Activated naive CD4-positive, alpha-beta T cell treated with anti-CD3 and anti-CD28 coated beads for 36 hours (primary cell): ENCODE results near the gene TP53BP2. TPM values are rescaled to one million over a fixed set of nuclear protein-coding genes. Genes with fewer than 3 reads are reported as not detected.
"Not testable (repeated sequence)": the region's sequence is repeated elsewhere in the genome, so short reads cannot be mapped to it uniquely, and the experiment has no call there.

Experiments
- CTCF ChIA-PET: fragments of 350-600 bp; sonication (Branson Sonifier 250); formaldehyde crosslinking; loops from one replicate; lab custom pipeline; 2021; ENCODE audit warnings: antibody characterized with exemption; lab: Charles Lee
- DNase-seq: peaks from one replicate; pipeline ENCODE4 v3.0.0-alpha.2; 2020
- H3K27ac Mint-ChIP-seq: one replicate; pipeline ENCODE4 v1.8.0; 2021; ENCODE audit warnings: mild to moderate bottlenecking, mixed read lengths
- H3K27me3 Mint-ChIP-seq: one replicate; pipeline ENCODE4 v1.8.0; 2021; ENCODE audit warnings: low read depth, mixed read lengths
- H3K36me3 Mint-ChIP-seq: one replicate; pipeline ENCODE4 v1.8.0; 2021; ENCODE audit warnings: low read depth, mixed read lengths
- H3K4me1 Mint-ChIP-seq: one replicate; pipeline ENCODE4 v1.8.0; 2021; ENCODE audit warnings: low read depth, mixed read lengths
- H3K4me3 Mint-ChIP-seq: one replicate; pipeline ENCODE4 v1.8.0; 2021; ENCODE audit warnings: mild to moderate bottlenecking, moderate library complexity, mixed read lengths
- H3K9me3 Mint-ChIP-seq: one replicate; pipeline ENCODE4 v1.8.0; 2021; ENCODE audit warnings: mixed read lengths
- intact Hi-C: fragments of 100-400 bp; cut with micrococcal nuclease; formaldehyde crosslinking; loops from one replicate; pipeline ENCODE4 v1.15.1; 2023
- total RNA-seq, 2 experiments: library from RNA; stranded (reverse); gene quantifications; one replicate each; pipeline ENCODE4 v1.2.3, GENCODE V29; 2021

TP53BP2 gene
- total RNA-seq: 10 to 100 TPM; 40.8 to 44.2 TPM

- peak; percentile 85 for DNase-seq
- Mint-ChIP-seq H3K36me3 (peaks cover 5% of the 10 kb centered on the region), H3K9me3 (peaks cover 3% of the 10 kb centered on the region), H3K4me3 (peak within 1 kb of the TSS; percentile 93), H3K4me1 (peaks cover 41% of the 10 kb centered on the region), H3K27ac (peak within 1 kb of the TSS; percentile 97), H3K27me3 (no peaks in the 10 kb centered on the region)
- CTCF ChIA-PET: interaction anchor here (1.0 to 3.8 kb wide), 7 partner anchors 12 to 71 kb away, joined by 4 to 15 read pairs (median 7); no protein-coding TSS in a partner anchor
- intact Hi-C loops: loop anchor here (1.0 to 10.0 kb wide), 8 partner anchors 70 to 1851 kb away; partner anchors contain the start of genes CAPN2, CNIH4 and WDR26
These were observed at the start of gene TP53BP2 for GRCh38 chr1:223845810-223846682. Gene TP53BP2 (minus strand): TSS chr1:223845947. CDS start chr1:223845680, 267 bp downstream.

- H3K9me3 Mint-ChIP-seq, intact Hi-C loops, CTCF ChIA-PET, H3K27ac Mint-ChIP-seq, H3K4me1 Mint-ChIP-seq, H3K36me3 Mint-ChIP-seq, H3K4me3 Mint-ChIP-seq, H3K27me3 Mint-ChIP-seq, DNase-seq: not testable (repeated sequence)
These were observed 44.7 kb upstream of the TP53BP2 start for GRCh38 chr1:223890494-223890893.

GRCh38 chr1:223889319-223889718, 43.6 kb upstream of the TP53BP2 start:
- H3K27me3 Mint-ChIP-seq, H3K9me3 Mint-ChIP-seq, H3K4me3 Mint-ChIP-seq, intact Hi-C loops, CTCF ChIA-PET, DNase-seq, H3K27ac Mint-ChIP-seq, H3K4me1 Mint-ChIP-seq, H3K36me3 Mint-ChIP-seq: not testable (repeated sequence)

- H3K36me3 Mint-ChIP-seq: no peaks in the 10 kb centered on the region
- intact Hi-C loops: no loop called here
- CTCF ChIA-PET: no interaction called here
These were observed 42.1 kb upstream of the TP53BP2 start for GRCh38 chr1:223887747-223888418.

GRCh38 chr1:223886516-223886921, 40.8 kb upstream of the TP53BP2 start:
- CTCF ChIA-PET: no interaction called here
- Mint-ChIP-seq H3K4me3 (no peak overlapping the region), H3K27ac (no peak overlapping the region)

More at GRCh38 chr1:223887747-223888418, 42.1 kb upstream of the TP53BP2 start:
- no peak for DNase-seq
- H3K9me3 Mint-ChIP-seq: no peaks in the 10 kb centered on the region
- H3K27me3 Mint-ChIP-seq: no peaks in the 10 kb centered on the region
- H3K4me3 Mint-ChIP-seq: no peak overlapping the region
- no peak overlapping the region for H3K27ac Mint-ChIP-seq
- H3K4me1 Mint-ChIP-seq: no peaks in the 10 kb centered on the region

GRCh38 chr1:223885614-223886013, 39.9 kb upstream of the TP53BP2 start:
- Mint-ChIP-seq H3K4me1 (no peaks in the 10 kb centered on the region), H3K27me3 (peaks cover 3% of the 10 kb centered on the region), H3K4me3 (no peak overlapping the region), H3K36me3 (no peaks in the 10 kb centered on the region), H3K27ac (no peak overlapping the region), H3K9me3 (no peaks in the 10 kb centered on the region)
- intact Hi-C loops: no loop called here
- CTCF ChIA-PET: no interaction called here
- no peak for DNase-seq

More at GRCh38 chr1:223886516-223886921, 40.8 kb upstream of the TP53BP2 start:
- intact Hi-C loops: no loop called here
- no peaks in the 10 kb centered on the region for H3K36me3 Mint-ChIP-seq
- no peak for DNase-seq
- no peaks in the 10 kb centered on the region for H3K27me3 Mint-ChIP-seq
- H3K9me3 Mint-ChIP-seq: no peaks in the 10 kb centered on the region
- H3K4me1 Mint-ChIP-seq: no peaks in the 10 kb centered on the region

GRCh38 chr1:223878598-223879325, 33.0 kb upstream of the TP53BP2 start:
- CTCF ChIA-PET: no interaction called here
- no peak overlapping the region for H3K4me3 Mint-ChIP-seq
- no peak for DNase-seq
- H3K36me3 Mint-ChIP-seq: no peaks in the 10 kb centered on the region
- intact Hi-C loops: no loop called here
- no peaks in the 10 kb centered on the region for H3K4me1 Mint-ChIP-seq
- peaks cover 2% of the 10 kb centered on the region for H3K9me3 Mint-ChIP-seq
- peaks cover 6% of the 10 kb centered on the region for H3K27me3 Mint-ChIP-seq
- no peak overlapping the region for H3K27ac Mint-ChIP-seq

- H3K27ac Mint-ChIP-seq: no peak overlapping the region
- H3K27me3 Mint-ChIP-seq: peaks cover 9% of the 10 kb centered on the region
- no peak overlapping the region for H3K4me3 Mint-ChIP-seq
- intact Hi-C loops: no loop called here
- no peak for DNase-seq
- no peaks in the 10 kb centered on the region for H3K36me3 Mint-ChIP-seq
- H3K9me3 Mint-ChIP-seq: peaks cover 2% of the 10 kb centered on the region
- CTCF ChIA-PET: no interaction called here
- no peaks in the 10 kb centered on the region for H3K4me1 Mint-ChIP-seq
These were observed 32.1 kb upstream of the TP53BP2 start for GRCh38 chr1:223877804-223878203.

GRCh38 chr1:223876590-223876989, 30.8 kb upstream of the TP53BP2 start:
- Mint-ChIP-seq H3K4me3 (no peak overlapping the region), H3K9me3 (peaks cover 2% of the 10 kb centered on the region), H3K4me1 (no peaks in the 10 kb centered on the region), H3K36me3 (no peaks in the 10 kb centered on the region), H3K27ac (no peak overlapping the region), H3K27me3 (peaks cover 11% of the 10 kb centered on the region)
- DNase-seq: no peak
- intact Hi-C loops: no loop called here
- CTCF ChIA-PET: interaction anchor here (0.6 kb wide), 1 partner anchor 46 kb away, joined by 4 read pairs; no protein-coding TSS in a partner anchor

GRCh38 chr1:223873044-223873443, 27.3 kb upstream of the TP53BP2 start:
- intact Hi-C loops: no loop called here
- DNase-seq: no peak
- Mint-ChIP-seq H3K4me1 (no peaks in the 10 kb centered on the region), H3K36me3 (no peaks in the 10 kb centered on the region), H3K27ac (no peak overlapping the region), H3K27me3 (peaks cover 8% of the 10 kb centered on the region), H3K4me3 (no peak overlapping the region), H3K9me3 (peaks cover 2% of the 10 kb centered on the region)
- CTCF ChIA-PET: interaction anchor here (0.6 to 0.8 kb wide), 2 partner anchors 56 to 124 kb away, joined by 3 to 4 read pairs; no protein-coding TSS in a partner anchor

GRCh38 chr1:223872308-223872901, 26.7 kb upstream of the TP53BP2 start:
- CTCF ChIA-PET: interaction anchor here (0.8 kb wide), 1 partner anchor 123 kb away, joined by 3 read pairs; no protein-coding TSS in a partner anchor
- no peak for DNase-seq
- Mint-ChIP-seq H3K36me3 (no peaks in the 10 kb centered on the region), H3K27me3 (peaks cover 8% of the 10 kb centered on the region), H3K4me3 (no peak overlapping the region), H3K9me3 (peaks cover 2% of the 10 kb centered on the region), H3K4me1 (no peaks in the 10 kb centered on the region), H3K27ac (no peak overlapping the region)
- intact Hi-C loops: no loop called here
